HG02840 (cell line): ENCODE data around the gene SEMA6D.
"Not testable (repeated sequence)": the region's sequence is repeated elsewhere in the genome, so short reads cannot be mapped to it uniquely, and the experiment has no call there.

Experiments
- ATAC-seq: cut with Tn5 transposase; IDR thresholded peaks from one replicate; pipeline ENCODE4 v1.9.1; 2021; ENCODE audit warnings: mild to moderate bottlenecking, moderate library complexity, moderate number of reproducible peaks; ENCODE audit not compliant: unreplicated experiment, low FRiP score

Gene SEMA6D

GRCh38 chr15:47715856-47716445 is 1.4 kb upstream of the SEMA6D start:
- ATAC-seq = no peak

GRCh38 chr15:47716516-47716915 is 789 bp upstream of the SEMA6D start:
- no peak for ATAC-seq

- no peak for ATAC-seq
Observed at GRCh38 chr15:47718497-47719437, 1.5 kb downstream of the SEMA6D start.

- no peak for ATAC-seq
Observed at GRCh38 chr15:47719730-47720129, 2.4 kb downstream of the SEMA6D start.

GRCh38 chr15:47720555-47720954 is 3.2 kb downstream of the SEMA6D start:
- no peak for ATAC-seq

GRCh38 chr15:47721676-47722075 is 4.4 kb downstream of the SEMA6D start:
- no peak for ATAC-seq

- no peak for ATAC-seq
Observed at GRCh38 chr15:47724346-47724745, 7.0 kb downstream of the SEMA6D start.

- ATAC-seq = no peak
Observed at GRCh38 chr15:47725051-47725450, 7.7 kb downstream of the SEMA6D start.

- ATAC-seq = no peak
Observed at GRCh38 chr15:47725906-47726305, 8.6 kb downstream of the SEMA6D start.

- ATAC-seq = no peak
Observed at GRCh38 chr15:47726399-47726823, 9.1 kb downstream of the SEMA6D start.

- no peak for ATAC-seq
Observed at GRCh38 chr15:47727137-47727536, 9.8 kb downstream of the SEMA6D start.

- ATAC-seq = no peak
Observed at GRCh38 chr15:47727676-47728075, 10.4 kb downstream of the SEMA6D start.

- no peak for ATAC-seq
Observed at GRCh38 chr15:47728426-47728825, 11.1 kb downstream of the SEMA6D start.

- ATAC-seq = no peak
Observed at GRCh38 chr15:47728886-47729285, 11.6 kb downstream of the SEMA6D start.

- ATAC-seq = no peak
Observed at GRCh38 chr15:47731230-47731629, 13.9 kb downstream of the SEMA6D start.

- ATAC-seq = no peak
Observed at GRCh38 chr15:47732248-47732647, 14.9 kb downstream of the SEMA6D start.

- no peak for ATAC-seq
Observed at GRCh38 chr15:47733085-47733484, 15.8 kb downstream of the SEMA6D start.

GRCh38 chr15:47736143-47736786 is 19.0 kb downstream of the SEMA6D start:
- ATAC-seq = no peak

- ATAC-seq = no peak
Observed at GRCh38 chr15:47737477-47737876, 20.2 kb downstream of the SEMA6D start.

GRCh38 chr15:47738144-47738825 is 21.0 kb downstream of the SEMA6D start:
- not testable (repeated sequence) for ATAC-seq

GRCh38 chr15:47741082-47741481 is 23.8 kb downstream of the SEMA6D start:
- no peak for ATAC-seq
